Stimulated activated CD8-positive, alpha-beta memory T cell treated with anti-CD3 and anti-CD28 coated beads, Interleukin-15, amount 100 ng/mL, for 48 hours (primary cell): ENCODE data around the gene TPPP.

Experiments used
- DNase-seq, 2 donors: peaks; one replicate each; pipeline ENCODE4 v3.0.0-alpha.2; 2020; ENCODE audit warnings: low read depth in 2 of 2

TPPP gene

GRCh38 chr5:665541-665955, 27.6 kb downstream of the TPPP start:
- no peak for DNase-seq

DNA sequence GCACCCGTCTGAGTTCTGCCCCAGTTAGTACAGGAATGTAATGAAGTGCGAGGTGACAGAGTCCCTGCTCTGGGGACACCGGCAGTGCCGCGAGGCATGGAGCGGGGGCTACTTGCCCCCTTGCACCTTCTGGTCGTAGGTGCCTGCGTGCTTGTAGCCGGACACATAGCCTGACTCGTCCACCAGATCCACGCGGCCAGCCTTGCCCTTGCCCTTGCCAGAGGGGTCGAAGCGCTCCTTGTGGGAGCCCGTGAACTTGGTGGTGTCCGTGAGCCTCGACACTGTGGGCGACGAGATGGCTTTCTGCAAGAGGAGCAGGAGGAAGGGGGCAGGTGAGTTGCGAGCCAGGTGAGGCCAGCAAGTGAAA, 28.2 kb downstream of the TPPP start:
- no peak for DNase-seq

GRCh38 chr5:664343-664993, 28.7 kb downstream of the TPPP start:
- DNase-seq: no peak

DNA sequence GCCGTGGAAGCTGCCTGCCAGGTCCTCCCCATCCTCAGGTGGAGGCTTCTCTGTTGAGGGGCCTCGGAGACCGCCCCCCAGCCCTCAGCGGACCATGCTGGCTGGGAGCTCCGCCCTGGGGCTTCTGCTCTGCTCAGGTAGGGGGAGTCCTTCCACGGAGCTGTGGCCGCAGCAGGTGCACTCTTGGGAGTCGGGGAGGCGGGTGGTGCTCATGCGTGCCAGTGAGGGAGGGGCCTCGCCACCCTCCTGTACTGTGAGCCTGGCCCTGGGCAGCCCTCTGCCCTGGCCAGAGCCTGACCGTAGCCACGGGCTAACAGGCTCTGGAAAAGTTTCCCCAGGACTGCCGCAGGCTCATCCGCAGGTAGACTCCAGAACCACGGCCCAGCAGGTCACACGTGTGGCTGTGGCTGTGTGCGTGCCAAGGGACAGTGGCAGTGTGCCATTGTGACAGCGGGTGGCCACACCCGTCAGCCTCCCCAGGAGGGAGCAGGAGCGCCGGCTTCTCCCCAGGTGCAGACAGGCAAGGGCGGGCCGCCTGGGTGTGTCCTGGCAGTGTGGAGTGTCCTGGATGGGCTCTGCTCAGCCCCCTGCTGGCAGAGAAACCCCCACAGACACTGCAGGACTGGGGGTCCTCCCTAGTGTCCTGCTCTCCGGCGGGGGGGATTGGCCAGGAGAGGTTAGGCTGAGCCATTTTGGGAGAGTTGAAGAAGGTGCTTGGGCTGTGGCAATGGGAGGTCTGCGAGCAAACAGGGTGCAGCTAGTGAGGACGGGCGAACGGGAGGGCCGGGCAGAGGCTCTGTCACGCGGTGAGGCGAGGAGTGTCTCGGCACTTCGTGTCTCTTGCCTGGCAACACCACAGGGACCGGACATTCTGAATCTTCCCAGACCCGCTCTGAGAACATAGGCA, 29.5 kb downstream of the TPPP start:
- no peak for DNase-seq

- DNase-seq: no peak
These were observed 30.3 kb downstream of the TPPP start for GRCh38 chr5:662751-663435.

- no peak for DNase-seq
These were observed 31.0 kb downstream of the TPPP start for GRCh38 chr5:661891-662750.

DNA sequence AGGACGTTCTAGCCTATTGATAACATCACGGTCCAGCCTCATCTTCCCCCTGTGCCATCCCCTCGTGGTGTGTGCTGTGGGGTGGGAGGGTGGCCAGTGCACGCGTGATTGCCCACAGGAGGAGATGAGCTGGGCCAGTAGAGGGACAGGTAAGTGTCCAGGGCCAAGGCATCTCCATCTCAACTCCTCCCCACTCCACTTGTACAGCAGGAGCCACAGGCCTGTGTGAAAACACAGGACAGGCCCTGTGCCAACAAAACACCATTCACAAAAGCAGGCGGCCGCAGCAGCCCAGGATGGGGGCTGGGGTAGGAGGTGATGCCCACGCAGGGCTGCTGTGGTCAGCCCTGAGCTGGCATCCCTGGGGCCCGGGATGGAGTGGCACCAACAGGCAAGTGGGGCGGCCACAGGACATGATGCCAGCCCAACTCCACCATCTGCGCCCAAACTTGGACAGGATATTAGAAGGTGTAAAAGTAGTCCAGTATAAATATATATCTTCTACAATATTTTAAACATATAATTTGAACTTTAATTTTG, 32.6 kb downstream of the TPPP start:
- DNase-seq: no peak

DNA sequence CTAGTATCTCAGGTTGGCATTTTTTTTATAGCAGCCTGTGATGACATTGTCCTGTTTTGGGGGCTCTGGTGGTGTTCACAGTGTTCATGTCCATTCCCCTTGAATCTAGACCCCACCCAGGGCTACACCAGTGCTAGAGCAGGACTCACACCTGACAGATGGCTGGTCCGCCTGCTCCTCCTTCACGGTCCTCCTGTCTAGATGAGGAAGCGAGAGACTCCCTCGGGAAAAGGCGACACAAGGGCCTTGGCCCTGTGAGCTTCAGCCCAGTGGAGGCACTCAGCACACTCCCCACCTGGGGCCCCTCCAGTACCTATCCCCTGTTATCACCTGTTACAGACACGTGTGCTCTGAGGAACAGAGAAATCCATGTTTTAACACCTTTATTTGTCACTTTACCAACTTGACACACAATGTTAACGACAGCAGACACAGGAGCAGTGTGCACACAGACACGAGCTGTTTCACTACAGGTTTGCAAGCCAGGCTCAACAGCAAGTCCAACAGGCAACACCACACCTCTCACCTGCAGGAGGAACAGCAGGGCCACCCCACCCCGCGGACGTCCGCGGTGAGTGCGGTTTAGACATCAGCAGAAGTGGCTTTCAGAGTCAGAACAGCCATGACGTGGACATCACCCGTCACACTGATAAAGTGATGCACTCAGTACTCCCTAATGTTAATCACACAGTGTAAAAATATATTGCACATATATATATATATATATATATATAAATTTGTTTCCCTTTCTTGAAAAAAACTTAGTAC, 33.5 kb downstream of the TPPP start:
- DNase-seq: no peak

DNA sequence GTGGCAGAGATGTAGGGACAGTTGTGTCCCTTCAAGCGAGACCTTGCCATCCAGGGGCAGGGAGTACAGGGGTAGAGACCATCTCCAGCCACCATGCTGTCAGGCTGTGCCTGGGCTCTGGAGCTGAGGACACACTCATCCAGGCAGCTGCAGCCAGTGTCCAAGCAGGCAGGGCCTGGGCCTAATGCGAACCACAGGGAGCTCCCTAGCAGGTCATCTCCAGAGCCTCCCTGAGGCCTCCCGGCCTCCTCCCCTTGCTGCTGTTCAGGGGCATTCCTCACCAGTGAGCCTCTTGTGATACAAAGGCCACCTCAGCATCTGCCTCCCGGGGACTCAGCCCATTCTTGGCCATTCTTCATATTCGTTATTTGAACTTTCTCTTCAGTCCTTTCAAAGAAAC, 35.0 kb downstream of the TPPP start:
- no peak for DNase-seq

DNA sequence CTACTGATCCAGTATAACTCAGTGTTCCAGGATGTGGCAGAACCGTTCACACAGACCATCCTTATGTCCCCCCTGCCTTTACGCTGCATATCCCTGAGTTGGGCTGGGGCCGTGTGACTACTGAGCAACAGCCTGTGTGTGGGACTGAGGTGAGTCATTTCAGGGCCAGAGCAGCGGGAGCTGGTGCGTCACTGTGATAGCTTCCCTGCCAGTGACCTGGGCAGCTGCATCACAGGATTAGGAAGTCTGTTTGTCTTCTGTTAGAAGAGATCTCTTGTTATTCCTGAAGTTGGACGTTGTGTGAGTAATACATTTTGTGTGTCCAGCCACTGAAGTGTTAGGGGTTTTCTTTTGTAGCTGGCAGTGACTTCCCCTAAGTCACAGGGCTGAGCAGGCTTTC, 35.6 kb downstream of the TPPP start:
- DNase-seq: no peak

DNA sequence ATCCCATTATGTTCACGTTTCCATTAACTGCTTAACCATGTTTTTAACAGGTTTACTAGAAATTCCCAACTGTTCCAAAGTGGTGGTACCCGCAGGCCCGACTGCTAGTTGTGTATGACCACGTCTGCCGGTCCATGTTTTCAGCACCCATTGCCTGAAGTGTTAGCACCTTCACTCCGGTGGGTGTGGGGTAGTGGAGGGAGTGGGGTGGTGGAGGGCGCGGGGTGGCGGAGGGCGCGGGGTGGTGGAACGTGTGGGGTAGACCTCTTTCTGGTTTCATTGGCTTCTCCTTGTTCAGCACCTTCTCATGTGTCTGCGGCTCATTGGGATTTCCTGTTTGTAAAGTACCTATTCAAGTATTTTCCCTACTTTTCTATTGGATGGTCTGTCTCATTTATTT, 37.7 kb downstream of the TPPP start:
- DNase-seq: no peak

GRCh38 chr5:654071-654778, 38.9 kb downstream of the TPPP start:
- no peak for DNase-seq

- DNase-seq: no peak
These were observed 40.3 kb downstream of the TPPP start for GRCh38 chr5:652773-653350.

DNA sequence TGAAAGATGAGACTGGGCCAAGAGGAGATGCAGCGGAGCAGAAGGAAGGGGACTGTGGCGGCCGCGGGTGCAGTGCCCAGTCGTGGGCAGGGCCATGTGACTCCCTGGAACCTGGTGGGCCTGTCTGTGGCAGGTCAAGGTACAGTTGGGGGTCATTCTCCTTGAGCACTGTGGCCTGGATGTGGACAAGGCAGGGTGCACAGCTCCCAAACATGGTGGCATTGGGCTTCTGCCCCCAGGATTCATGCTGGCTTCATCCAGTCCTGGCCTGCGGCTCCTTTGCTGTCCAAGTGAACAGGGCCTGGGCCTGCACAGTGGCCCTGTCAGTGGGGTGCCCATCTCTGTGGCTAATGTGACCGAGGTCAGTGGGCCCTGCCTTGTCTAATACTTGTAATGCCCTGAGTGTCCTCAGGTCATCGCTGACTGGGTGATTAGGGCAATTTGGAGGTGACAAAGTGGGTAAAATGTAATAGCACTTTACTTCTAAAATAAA, 41.1 kb downstream of the TPPP start:
- no peak for DNase-seq

DNA sequence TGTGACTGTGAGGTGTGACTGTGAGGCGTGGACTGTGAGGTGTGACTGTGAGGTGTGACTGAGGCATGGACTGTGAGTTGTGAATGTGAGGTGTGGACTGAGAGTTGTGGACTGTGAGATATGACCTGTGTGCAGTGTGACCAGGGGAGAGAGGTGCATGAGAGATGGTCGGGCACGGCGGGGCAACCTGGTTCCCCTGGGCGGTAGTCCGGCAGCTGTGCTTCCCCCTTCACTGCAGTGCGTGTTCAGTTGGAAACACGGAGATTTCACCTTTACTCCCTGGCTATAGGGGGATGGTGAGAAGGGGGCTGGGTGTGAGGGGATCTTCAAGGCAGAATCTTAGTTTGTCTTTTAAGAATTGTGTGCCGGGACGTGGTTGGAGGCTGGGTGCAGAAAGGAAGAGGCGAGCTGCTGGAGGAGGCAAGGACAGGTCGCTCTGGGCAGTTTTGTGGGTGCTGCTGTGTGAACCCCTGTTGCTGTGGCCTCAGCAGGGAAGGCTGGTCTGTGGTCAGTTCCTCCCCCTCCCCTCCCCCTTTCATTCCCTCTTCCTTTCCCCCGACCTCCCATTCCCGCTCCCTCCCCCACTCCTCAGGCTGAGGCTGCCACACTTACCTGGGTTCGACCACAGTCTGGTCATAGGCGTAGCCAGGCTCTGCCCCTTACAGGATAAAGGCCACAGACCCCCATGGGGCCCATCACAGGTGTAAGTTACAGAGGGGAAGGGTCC, 41.7 kb downstream of the TPPP start:
- DNase-seq: no peak

DNA sequence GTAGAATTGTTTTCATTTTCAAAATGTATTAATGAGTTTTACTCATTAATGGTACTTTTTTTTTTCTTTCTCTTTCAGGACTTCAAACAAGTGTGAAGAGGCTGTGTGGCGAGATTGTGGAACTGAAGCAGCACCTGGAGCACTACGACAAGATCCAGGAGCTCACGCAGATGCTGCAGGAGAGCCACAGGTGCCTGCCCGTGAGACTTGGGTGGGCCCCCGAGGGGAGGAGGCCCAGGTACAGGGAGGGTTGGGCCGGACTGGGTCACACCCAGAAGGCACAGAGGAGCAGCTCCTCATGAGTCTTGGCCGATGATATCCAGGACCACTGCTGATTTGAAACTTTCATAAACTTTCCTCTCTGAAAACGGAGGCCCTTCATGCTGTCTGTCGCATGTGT, 45.4 kb downstream of the TPPP start:
- no peak for DNase-seq

DNA sequence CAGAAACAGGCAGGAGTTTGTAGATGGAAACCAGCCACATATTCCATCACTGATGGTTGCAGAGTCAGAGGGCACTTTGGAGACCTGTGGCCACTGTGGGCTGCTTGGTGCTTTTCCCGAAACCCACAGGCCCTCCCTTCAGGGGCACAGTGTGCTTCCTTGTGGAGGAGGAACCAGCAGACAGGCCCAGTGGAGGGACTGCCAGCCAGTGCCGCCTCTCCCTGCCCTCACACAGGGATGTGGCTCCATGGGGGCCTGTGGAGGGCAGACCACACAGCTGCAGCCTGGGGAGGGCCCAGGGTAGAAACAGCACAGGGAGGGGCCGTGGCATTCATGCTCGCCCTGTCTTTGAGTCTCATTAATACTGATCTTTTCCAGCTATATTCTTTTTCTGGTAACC, 45.8 kb downstream of the TPPP start:
- DNase-seq: no peak

DNA sequence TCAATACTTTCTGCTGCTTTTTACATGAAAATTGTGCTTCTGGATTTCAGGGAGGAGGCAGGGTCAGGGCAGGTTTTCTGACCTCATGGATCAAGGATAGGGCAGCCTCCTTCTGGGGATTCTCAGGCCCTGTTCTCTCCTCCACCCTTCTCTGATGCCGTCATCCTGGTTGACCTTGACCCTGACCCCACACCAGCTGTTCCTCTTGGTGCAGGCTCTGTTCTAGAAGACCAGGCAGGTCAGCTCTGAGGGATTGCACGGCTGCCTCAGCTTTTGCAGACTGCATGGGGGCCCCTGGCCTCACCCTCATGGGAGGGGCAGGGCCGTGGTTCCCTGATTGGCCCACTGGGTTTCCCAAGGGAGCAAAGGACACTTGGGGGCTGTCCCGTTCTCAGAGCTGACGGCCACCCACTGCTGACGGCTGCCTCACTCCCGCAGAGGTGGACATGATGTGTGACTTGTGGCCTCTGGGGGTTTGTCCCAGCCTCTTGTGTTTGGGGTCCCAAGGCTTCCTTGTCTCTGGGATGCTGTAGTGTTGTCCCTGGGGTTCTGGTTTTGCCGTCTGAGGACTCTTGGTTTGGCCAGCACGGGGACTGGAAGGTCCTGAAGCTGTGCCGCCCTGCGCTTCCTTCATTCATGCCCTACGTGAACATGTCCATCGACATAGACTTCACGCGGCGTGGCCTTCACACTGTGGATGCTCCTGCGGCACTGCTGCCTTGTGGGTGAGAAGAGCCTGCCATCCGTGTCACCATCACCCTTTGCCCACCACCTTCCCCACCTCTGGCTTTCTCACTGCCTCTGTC, 46.6 kb downstream of the TPPP start:
- no peak for DNase-seq
